GM12878 (cell line): ENCODE measurements around the gene C1orf74. TPM values are rescaled to one million over a fixed set of nuclear protein-coding genes. Genes with fewer than 3 reads are reported as not detected.

Experiments used
- ATF7 ChIP-seq: fragments of 450-650 bp; IDR thresholded peaks from 2 replicates; pipeline ENCODE4 v1.6.1; 2016; ENCODE audit warnings: low read depth, mild to moderate bottlenecking
- ELK1 ChIP-seq: IDR thresholded peaks from 2 replicates; pipeline ENCODE4 v1.6.1; 2012; ENCODE audit warnings: low read depth, low read length, improper control_type of control experiment
- IKZF1 ChIP-seq: fragments of 450-650 bp; conservative IDR thresholded peaks from 2 replicates; pipeline ENCODE4 v1.6.1; 2017; ENCODE audit warnings: antibody characterized with exemption, mild to moderate bottlenecking
- MEF2A ChIP-seq: IDR thresholded peaks from 2 replicates; pipeline ENCODE4 v1.6.1; 2011; ENCODE audit warnings: low read depth, mild to moderate bottlenecking, low read length, moderate library complexity; ENCODE audit not compliant: insufficient read depth
- SREBF1 ChIP-seq: IDR thresholded peaks from 2 replicates; pipeline ENCODE4 v1.6.1; 2012; ENCODE audit warnings: mild to moderate bottlenecking, low read length
- SUZ12 ChIP-seq: fragments of 200-600 bp; sonication (generic); IDR thresholded peaks from one replicate; pipeline ENCODE4 v1.6.1; 2018; ENCODE audit warnings: antibody characterized with exemption, mild to moderate bottlenecking; ENCODE audit not compliant: unreplicated experiment
- TCF7 ChIP-seq: IDR thresholded peaks from 2 replicates; pipeline ENCODE4 v1.6.1; 2014; ENCODE audit warnings: antibody characterized with exemption, borderline replicate concordance
- WRNIP1 ChIP-seq: IDR thresholded peaks from 2 replicates; pipeline ENCODE4 v1.6.1; 2011; ENCODE audit warnings: low read depth, low read length, improper control_type of control experiment, borderline replicate concordance
- ZBED1 ChIP-seq: IDR thresholded peaks from 2 replicates; pipeline ENCODE4 v1.6.1; 2016; ENCODE audit warnings: borderline replicate concordance
- ZNF217 ChIP-seq: fragments of 450-650 bp; IDR thresholded peaks from 2 replicates; pipeline ENCODE4 v1.6.1; 2017; ENCODE audit warnings: antibody characterized with exemption, mild to moderate bottlenecking
- ZNF592 ChIP-seq: fragments of 450-650 bp; IDR thresholded peaks from 2 replicates; pipeline ENCODE4 v1.6.1; 2017; ENCODE audit warnings: mild to moderate bottlenecking, moderate library complexity
- polyA plus RNA-seq, 11 experiments: library from polyadenylated mRNA; depleted of rRNA in 4 of 11; unstranded in 6 of 11; stranded (reverse) in 5 of 11; fragments of >200 nt; fragmentation: Nextera tagmentation in 4 of 11; fragmentation: Illumina TruSeq in 1 of 11; extraction: Ambion mirVana in 4 of 11; extraction: Trizol in 1 of 11; gene quantifications; 1 replicate in 1 of 11; 2 replicates in 10 of 11; pipeline versions ENCODE4 v1.2.1 to v1.2.3, GENCODE V29; 2011 to 2016; ENCODE audit warnings: inconsistent platforms in 2 of 11, missing spikeins in 2 of 11, low read depth in 1 of 11
- total RNA-seq, 4 experiments: library from RNA; depleted of rRNA in 3 of 4; stranded (reverse); fragments of >200 nt in 3 of 4; fragmentation: Illumina TruSeq in 1 of 4; extraction: Trizol in 1 of 4; gene quantifications; 2 replicates each; pipeline versions ENCODE4 v1.2.1 to v1.2.3, GENCODE V29; 2013 to 2021

The C1orf74 gene
- total and polyA plus RNA-seq, 10 of the 15 experiments (the other 5 are each of a cell fraction or from before 2014, with no cell fraction given), result 3.1 to 5.5 (median 3.6) TPM

- TF ChIP-seq ZNF592, result no peak
- no peak for TF ChIP-seq SUZ12
- no peak for TF ChIP-seq WRNIP1
- TF ChIP-seq SREBF1, result no peak
- TF ChIP-seq IKZF1, result no peak
- no peak for TF ChIP-seq ATF7
- TF ChIP-seq ZNF217, result no peak
- TF ChIP-seq TCF7, result no peak
- no peak for TF ChIP-seq MEF2A
- no peak for TF ChIP-seq ELK1
- TF ChIP-seq ZBED1, result no peak
Observed at GRCh38 chr1:209789245-209789644, 4.9 kb upstream of the C1orf74 start (continued).
